RPMI8226 (cell line): ENCODE results near the gene ABI3BP.
"Not testable (repeated sequence)": the region's sequence is repeated elsewhere in the genome, so short reads cannot be mapped to it uniquely, and the experiment has no call there.

ENCODE experiments used
- DNase-seq: peaks from one replicate; pipeline ENCODE4 v3.0.0-alpha.2; 2015

Gene ABI3BP

GRCh38 chr3:100978011-100978659 lies 15.1 kb downstream of the ABI3BP start:
- no peak for DNase-seq

GRCh38 chr3:100976611-100977010 lies 16.6 kb downstream of the ABI3BP start:
- no peak for DNase-seq

- DNase-seq: no peak
These were observed 17.5 kb downstream of the ABI3BP start for GRCh38 chr3:100975714-100976113.

GRCh38 chr3:100973594-100973993 lies 19.6 kb downstream of the ABI3BP start:
- DNase-seq: no peak

GRCh38 chr3:100972867-100973266 lies 20.4 kb downstream of the ABI3BP start:
- DNase-seq: no peak

- no peak for DNase-seq
These were observed 20.8 kb downstream of the ABI3BP start for GRCh38 chr3:100972301-100972844.

- no peak for DNase-seq
These were observed 21.4 kb downstream of the ABI3BP start for GRCh38 chr3:100971798-100972197.

GRCh38 chr3:100970477-100970990 lies 22.7 kb downstream of the ABI3BP start:
- no peak for DNase-seq

GRCh38 chr3:100968932-100969906 lies 24.0 kb downstream of the ABI3BP start:
- no peak for DNase-seq

GRCh38 chr3:100966807-100967206 lies 26.4 kb downstream of the ABI3BP start:
- no peak for DNase-seq

- DNase-seq: no peak
These were observed 27.2 kb downstream of the ABI3BP start for GRCh38 chr3:100966049-100966491.

- no peak for DNase-seq
These were observed 30.2 kb downstream of the ABI3BP start for GRCh38 chr3:100963041-100963440.

- no peak for DNase-seq
These were observed 35.8 kb downstream of the ABI3BP start for GRCh38 chr3:100957261-100957986.

- DNase-seq: no peak
These were observed 36.9 kb downstream of the ABI3BP start for GRCh38 chr3:100956276-100956675.

GRCh38 chr3:100954990-100955389 lies 38.2 kb downstream of the ABI3BP start:
- DNase-seq: no peak

GRCh38 chr3:100954199-100954935 lies 38.9 kb downstream of the ABI3BP start:
- no peak for DNase-seq

- DNase-seq: no peak
These were observed 40.1 kb downstream of the ABI3BP start for GRCh38 chr3:100953103-100953502.

GRCh38 chr3:100947119-100947518 lies 46.1 kb downstream of the ABI3BP start:
- no peak for DNase-seq

GRCh38 chr3:100946096-100946495 lies 47.1 kb downstream of the ABI3BP start:
- DNase-seq: not testable (repeated sequence)

GRCh38 chr3:100941451-100941850 lies 51.8 kb downstream of the ABI3BP start:
- DNase-seq: no peak

- DNase-seq: no peak
These were observed 52.2 kb downstream of the ABI3BP start for GRCh38 chr3:100941041-100941440.

GRCh38 chr3:100936931-100937330 lies 56.3 kb downstream of the ABI3BP start:
- no peak for DNase-seq
